Fibroblast of lung (primary cell): ENCODE data around the gene PTGS1.

Experiments
- CTCF ChIP-seq, 2 donors: IDR thresholded peaks in 1 of 2; conservative IDR thresholded peaks in 1 of 2; 1 replicate in 1 of 2; 2 replicates in 1 of 2; pipeline ENCODE4 v1.5.1; 2011 to 2012; ENCODE audit warnings: low read length in 2 of 2, control low read depth in 1 of 2, inconsistent platforms in 1 of 2, low read depth in 1 of 2, mild to moderate bottlenecking in 1 of 2
- EZH2 ChIP-seq: IDR thresholded peaks from 2 replicates; pipeline ENCODE4 v1.5.1; 2012; ENCODE audit warnings: low read length, control low read depth, mild to moderate bottlenecking; ENCODE audit errors: missing control alignments

- no peak for TF ChIP-seq CTCF (conservative IDR thresholded peaks at IDR 0.05 in 1 of 2, IDR thresholded peaks at IDR 0.05 in 1 of 2; ENCODE audit: low read depth in 1 of 2, low read length in 2 of 2)
- no peak for TF ChIP-seq EZH2
Measured at GRCh38 chr9:122347348-122348287, 23.2 kb upstream of the PTGS1 start.
